AG08395 (cell line): ENCODE results near the gene C8G.

ENCODE experiments used
- DNase-seq: peaks from one replicate; pipeline ENCODE4 v3.0.0; 2012; ENCODE audit warnings: mixed read lengths, low spot score

The C8G gene

GRCh38 chr9:136953771-136954269 is 8.8 kb downstream of the C8G start:
- DNase-seq, result no peak

GRCh38 chr9:136954270-136955083 is 9.4 kb downstream of the C8G start:
- no peak for DNase-seq

GRCh38 chr9:136955202-136955942 is 10.3 kb downstream of the C8G start:
- DNase-seq, result no peak

GRCh38 chr9:136955943-136956335 is 10.9 kb downstream of the C8G start:
- no peak for DNase-seq

GRCh38 chr9:136956604-136957003 is 11.6 kb downstream of the C8G start:
- no peak for DNase-seq

GRCh38 chr9:136957461-136957860 is 12.4 kb downstream of the C8G start:
- DNase-seq, result no peak

GRCh38 chr9:136957901-136958300 is 12.9 kb downstream of the C8G start:
- no peak for DNase-seq

GRCh38 chr9:136958473-136958872 is 13.4 kb downstream of the C8G start:
- no peak for DNase-seq

GRCh38 chr9:136958898-136959850 is 14.1 kb downstream of the C8G start:
- no peak for DNase-seq

GRCh38 chr9:136960212-136960937 is 15.3 kb downstream of the C8G start:
- no peak for DNase-seq

GRCh38 chr9:136960938-136961275 is 15.9 kb downstream of the C8G start:
- no peak for DNase-seq

- no peak for DNase-seq
Measured at GRCh38 chr9:136961279-136962065, 16.4 kb downstream of the C8G start.

- DNase-seq, result no peak
Measured at GRCh38 chr9:136962163-136962562, 17.1 kb downstream of the C8G start.

GRCh38 chr9:136962701-136963248 is 17.7 kb downstream of the C8G start:
- no peak for DNase-seq

GRCh38 chr9:136963341-136963740 is 18.3 kb downstream of the C8G start:
- no peak for DNase-seq

GRCh38 chr9:136963751-136964150 is 18.7 kb downstream of the C8G start:
- no peak for DNase-seq

GRCh38 chr9:136964171-136964689 is 19.2 kb downstream of the C8G start:
- no peak for DNase-seq

GRCh38 chr9:136964833-136965422 is 19.9 kb downstream of the C8G start:
- DNase-seq, result no peak

- no peak for DNase-seq
Measured at GRCh38 chr9:136965771-136966484, 20.9 kb downstream of the C8G start.
